ENCODE measurements around the gene LRRN4CL. TPM values are rescaled to one million over a fixed set of nuclear protein-coding genes. Genes with fewer than 3 reads are reported as not detected.

Gene LRRN4CL
- polyA plus RNA-seq, 1 experiment: 2.9 TPM

- H3K4me3 ChIP-seq (ENCODE audit: low read depth, low read length): no peak overlapping the region
- CTCF ChIA-PET: interaction anchor here (1.1 to 1.8 kb wide), 3 partner anchors 16 to 254 kb away, joined by 3 to 4 read pairs (median 3); no protein-coding TSS in a partner anchor
- peaks cover 23% of the 10 kb centered on the region for H3K36me3 ChIP-seq (ENCODE audit: control insufficient read depth, insufficient read depth, low read length)
- no peak for TF ChIP-seq CTCF (IDR thresholded peaks at IDR 0.05; ENCODE audit: insufficient read depth, low read depth, low read length)
- DNase-seq (ENCODE audit: low read depth): no peak
- no peaks in the 10 kb centered on the region for H3K27me3 ChIP-seq (ENCODE audit: control insufficient read depth, insufficient read depth, low read length)
- POLR2A ChIA-PET: no interaction called here
Measured at GRCh38 chr11:62648967-62649364, 40.4 kb downstream of the LRRN4CL start.

- no peak for TF ChIP-seq CTCF (IDR thresholded peaks at IDR 0.05; ENCODE audit: insufficient read depth, low read depth, low read length)
- ChIA-PET POLR2A (interaction anchor here (0.6 kb wide), 1 partner anchor 193 kb away, joined by 3 read pairs; no protein-coding TSS in a partner anchor), CTCF (interaction anchor here (1.1 to 1.8 kb wide), 3 partner anchors 16 to 254 kb away, joined by 3 to 4 read pairs (median 3); no protein-coding TSS in a partner anchor)
- H3K4me3 ChIP-seq (ENCODE audit: low read depth, low read length): no peak overlapping the region
- peaks cover 23% of the 10 kb centered on the region for H3K36me3 ChIP-seq (ENCODE audit: control insufficient read depth, insufficient read depth, low read length)
- DNase-seq (ENCODE audit: low read depth): no peak
- H3K27me3 ChIP-seq (ENCODE audit: control insufficient read depth, insufficient read depth, low read length): no peaks in the 10 kb centered on the region
Measured at GRCh38 chr11:62648185-62648966, 41.0 kb downstream of the LRRN4CL start.

GRCh38 chr11:62647609-62648005 is 41.7 kb downstream of the LRRN4CL start:
- ChIA-PET POLR2A (no interaction called here), CTCF (interaction anchor here (1.8 kb wide), 1 partner anchor 139 kb away, joined by 4 read pairs; no protein-coding TSS in a partner anchor)
- H3K36me3 ChIP-seq (ENCODE audit: control insufficient read depth, insufficient read depth, low read length): peaks cover 24% of the 10 kb centered on the region

GRCh38 chr11:62646825-62647608 is 42.3 kb downstream of the LRRN4CL start:
- Histone ChIP-seq H3K27me3 (ENCODE audit: control insufficient read depth, insufficient read depth, low read length) (no peaks in the 10 kb centered on the region), H3K4me3 (ENCODE audit: low read depth, low read length) (no peak overlapping the region), H3K36me3 (ENCODE audit: control insufficient read depth, insufficient read depth, low read length) (peaks cover 25% of the 10 kb centered on the region)
- ChIA-PET CTCF (no interaction called here), POLR2A (interaction anchor here (1.5 kb wide), 1 partner anchor 18 kb away, joined by 19 read pairs; the partner anchor contains the start of genes C11orf98 and CSKMT)
- no peak for DNase-seq (ENCODE audit: low read depth)
- TF ChIP-seq CTCF (IDR thresholded peaks at IDR 0.05; ENCODE audit: insufficient read depth, low read depth, low read length): no peak

More at GRCh38 chr11:62647609-62648005, 41.7 kb downstream of the LRRN4CL start:
- Histone ChIP-seq H3K27me3 (ENCODE audit: control insufficient read depth, insufficient read depth, low read length) (no peaks in the 10 kb centered on the region), H3K4me3 (ENCODE audit: low read depth, low read length) (no peak overlapping the region)
- TF ChIP-seq CTCF (IDR thresholded peaks at IDR 0.05; ENCODE audit: insufficient read depth, low read depth, low read length): no peak
- no peak for DNase-seq (ENCODE audit: low read depth)

Measured in BJ (cell line).